HG03097 (cell line): ENCODE measurements around the gene ERBB2.
"Not testable (repeated sequence)": the region's sequence is repeated elsewhere in the genome, so short reads cannot be mapped to it uniquely, and the experiment has no call there.

Experiments used
- ATAC-seq: cut with Tn5 transposase; IDR thresholded peaks from one replicate; pipeline ENCODE4 v1.9.1; 2021; ENCODE audit not compliant: unreplicated experiment, low FRiP score

ERBB2 gene

GRCh38 chr17:39677072-39677471 is 22.8 kb upstream of the ERBB2 start:
- no peak for ATAC-seq

- ATAC-seq: no peak
Observed at GRCh38 chr17:39677542-39678339, 22.1 kb upstream of the ERBB2 start.

- no peak for ATAC-seq
Observed at GRCh38 chr17:39678340-39679116, 21.3 kb upstream of the ERBB2 start.

- no peak for ATAC-seq
Observed at GRCh38 chr17:39679521-39680192, 20.2 kb upstream of the ERBB2 start.

- ATAC-seq: no peak
Observed at GRCh38 chr17:39683295-39683939, 16.4 kb upstream of the ERBB2 start.

- ATAC-seq: no peak
Observed at GRCh38 chr17:39684369-39685192, 15.3 kb upstream of the ERBB2 start.

GRCh38 chr17:39687101-39687545 is 12.7 kb upstream of the ERBB2 start:
- no peak for ATAC-seq

- peak; percentile 83 for ATAC-seq
Observed at GRCh38 chr17:39687546-39688474, 12.1 kb upstream of the ERBB2 start, which contains the start of gene PGAP3. PGAP3 (minus strand) TSS chr17:39688057; CDS start chr17:39688014, 43 bp downstream.

GRCh38 chr17:39688475-39688835 is 11.4 kb upstream of the ERBB2 start:
- ATAC-seq: no peak

GRCh38 chr17:39688945-39689344 is 10.9 kb upstream of the ERBB2 start:
- ATAC-seq: no peak

- no peak for ATAC-seq
Observed at GRCh38 chr17:39694593-39694992, 5.3 kb upstream of the ERBB2 start.

- no peak for ATAC-seq
Observed at GRCh38 chr17:39695089-39695474, 4.8 kb upstream of the ERBB2 start.

- ATAC-seq: no peak
Observed at GRCh38 chr17:39696731-39697130, 3.1 kb upstream of the ERBB2 start.

- no peak for ATAC-seq
Observed at GRCh38 chr17:39697961-39698360, 1.9 kb upstream of the ERBB2 start.

GRCh38 chr17:39699157-39699817 is 577 bp upstream of the ERBB2 start:
- not testable (repeated sequence) for ATAC-seq

GRCh38 chr17:39700148-39700987 is 504 bp downstream of the ERBB2 start:
- no peak for ATAC-seq

GRCh38 chr17:39701012-39701783 is 1.3 kb downstream of the ERBB2 start:
- no peak for ATAC-seq
